Measurements from ENCODE around the gene EFCAB7. TPM values are rescaled to one million over a fixed set of nuclear protein-coding genes. Genes with fewer than 3 reads are reported as not detected.

EFCAB7 gene
- total RNA-seq, 1 experiment from 2014 or later = 9.6 TPM

DNA sequence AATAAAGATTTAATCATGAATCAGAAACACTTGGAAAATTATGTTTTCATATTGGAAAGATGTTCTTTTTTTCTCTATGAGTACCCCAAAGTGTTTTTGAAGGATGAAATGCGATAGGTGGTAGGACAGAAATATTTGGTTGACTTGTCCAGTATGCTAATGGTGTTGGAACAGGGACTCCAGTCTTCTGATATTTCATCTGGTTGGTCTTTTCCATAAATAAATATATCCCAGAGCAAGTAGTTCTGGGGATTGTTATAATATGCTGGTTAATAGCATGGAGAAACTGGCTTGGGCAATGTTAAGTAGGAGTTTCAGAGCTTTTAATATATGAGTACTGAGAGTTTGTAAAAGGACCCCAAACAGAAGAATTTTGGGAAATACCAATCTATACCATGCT lies 78.6 kb downstream of the EFCAB7 start:
- CTCF ChIA-PET = interaction anchor here (0.6 kb wide), 1 partner anchor 1733 kb away, joined by 3 read pairs; no protein-coding TSS in a partner anchor
- intact Hi-C loops (cut with micrococcal nuclease; ENCODE audit: unreplicated experiment) = no loop called here
- no TSS peak for BruUV-seq (replicated peaks)
- Mint-ChIP-seq H3K9me3 (ENCODE audit: low read depth, unreplicated experiment) (no peaks in the 10 kb centered on the region), H3K4me1 (ENCODE audit: low read depth, unreplicated experiment) (peaks cover 19% of the 10 kb centered on the region), H3K4me3 (ENCODE audit: low read depth, unreplicated experiment) (no peak overlapping the region), H3K36me3 (ENCODE audit: insufficient read depth, unreplicated experiment) (no peaks in the 10 kb centered on the region), H3K27ac (ENCODE audit: unreplicated experiment) (no peak overlapping the region), H3K27me3 (ENCODE audit: unreplicated experiment) (no peaks in the 10 kb centered on the region)
- no peak for DNase-seq
- TF ChIP-seq, protein P1, sequence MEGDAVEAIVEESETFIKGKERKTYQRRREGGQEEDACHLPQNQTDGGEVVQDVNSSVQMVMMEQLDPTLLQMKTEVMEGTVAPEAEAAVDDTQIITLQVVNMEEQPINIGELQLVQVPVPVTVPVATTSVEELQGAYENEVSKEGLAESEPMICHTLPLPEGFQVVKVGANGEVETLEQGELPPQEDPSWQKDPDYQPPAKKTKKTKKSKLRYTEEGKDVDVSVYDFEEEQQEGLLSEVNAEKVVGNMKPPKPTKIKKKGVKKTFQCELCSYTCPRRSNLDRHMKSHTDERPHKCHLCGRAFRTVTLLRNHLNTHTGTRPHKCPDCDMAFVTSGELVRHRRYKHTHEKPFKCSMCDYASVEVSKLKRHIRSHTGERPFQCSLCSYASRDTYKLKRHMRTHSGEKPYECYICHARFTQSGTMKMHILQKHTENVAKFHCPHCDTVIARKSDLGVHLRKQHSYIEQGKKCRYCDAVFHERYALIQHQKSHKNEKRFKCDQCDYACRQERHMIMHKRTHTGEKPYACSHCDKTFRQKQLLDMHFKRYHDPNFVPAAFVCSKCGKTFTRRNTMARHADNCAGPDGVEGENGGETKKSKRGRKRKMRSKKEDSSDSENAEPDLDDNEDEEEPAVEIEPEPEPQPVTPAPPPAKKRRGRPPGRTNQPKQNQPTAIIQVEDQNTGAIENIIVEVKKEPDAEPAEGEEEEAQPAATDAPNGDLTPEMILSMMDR (IDR thresholded peaks at IDR 0.05; ENCODE audit: unreplicated experiment) = no peak

DNA sequence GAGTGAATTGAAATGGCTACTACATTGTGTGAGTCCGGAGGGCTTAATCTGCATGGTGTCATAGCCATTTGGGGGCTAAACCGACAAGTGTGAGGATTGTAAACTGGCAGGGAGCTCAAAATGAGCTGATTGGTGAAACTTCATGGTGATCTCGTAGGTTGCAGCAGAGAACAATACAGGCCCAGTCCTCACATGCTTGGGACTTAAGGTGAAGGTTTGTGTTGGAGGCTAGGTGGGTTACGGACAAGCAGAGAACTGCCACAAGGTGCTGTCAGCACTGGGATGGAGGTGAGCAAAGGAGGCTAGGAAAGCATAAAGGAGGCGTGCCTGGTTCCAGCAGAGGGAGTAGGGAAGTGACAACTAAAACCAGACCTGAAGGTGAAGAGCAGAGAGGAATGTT lies 79.3 kb downstream of the EFCAB7 start:
- Mint-ChIP-seq H3K4me3 (ENCODE audit: low read depth, unreplicated experiment) (no peak overlapping the region), H3K9me3 (ENCODE audit: low read depth, unreplicated experiment) (no peaks in the 10 kb centered on the region), H3K27me3 (ENCODE audit: unreplicated experiment) (no peaks in the 10 kb centered on the region), H3K36me3 (ENCODE audit: insufficient read depth, unreplicated experiment) (no peaks in the 10 kb centered on the region), H3K4me1 (ENCODE audit: low read depth, unreplicated experiment) (peaks cover 15% of the 10 kb centered on the region), H3K27ac (ENCODE audit: unreplicated experiment) (no peak overlapping the region)
- no TSS peak for BruUV-seq (replicated peaks)
- TF ChIP-seq, protein P1 (IDR thresholded peaks at IDR 0.05; ENCODE audit: unreplicated experiment) = no peak
- no peak for DNase-seq
- CTCF ChIA-PET = interaction anchor here (0.6 kb wide), 1 partner anchor 1733 kb away, joined by 3 read pairs; no protein-coding TSS in a partner anchor
- intact Hi-C loops (cut with micrococcal nuclease; ENCODE audit: unreplicated experiment) = no loop called here

DNA sequence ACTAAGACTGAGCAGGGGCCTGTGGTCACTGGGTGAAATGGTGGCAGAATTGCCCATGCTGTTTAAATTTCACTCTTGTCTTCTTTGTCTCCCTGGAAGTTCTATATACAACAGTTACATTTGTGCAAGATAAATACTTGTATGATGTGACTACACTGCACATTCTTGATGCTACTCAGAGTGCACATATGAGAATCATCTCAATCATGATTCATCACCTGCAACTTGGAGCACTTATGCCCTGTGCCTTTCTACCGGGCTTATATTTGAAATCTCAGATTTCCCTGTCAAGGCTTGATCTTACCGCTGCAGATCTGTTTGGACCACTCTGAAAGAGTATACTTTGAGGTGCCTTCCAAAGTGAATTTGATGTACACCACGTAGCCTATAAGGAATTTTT lies 80.5 kb downstream of the EFCAB7 start:
- TF ChIP-seq, protein P1 (IDR thresholded peaks at IDR 0.05; ENCODE audit: unreplicated experiment) = no peak
- no TSS peak for BruUV-seq (replicated peaks)
- no peak for DNase-seq

DNA sequence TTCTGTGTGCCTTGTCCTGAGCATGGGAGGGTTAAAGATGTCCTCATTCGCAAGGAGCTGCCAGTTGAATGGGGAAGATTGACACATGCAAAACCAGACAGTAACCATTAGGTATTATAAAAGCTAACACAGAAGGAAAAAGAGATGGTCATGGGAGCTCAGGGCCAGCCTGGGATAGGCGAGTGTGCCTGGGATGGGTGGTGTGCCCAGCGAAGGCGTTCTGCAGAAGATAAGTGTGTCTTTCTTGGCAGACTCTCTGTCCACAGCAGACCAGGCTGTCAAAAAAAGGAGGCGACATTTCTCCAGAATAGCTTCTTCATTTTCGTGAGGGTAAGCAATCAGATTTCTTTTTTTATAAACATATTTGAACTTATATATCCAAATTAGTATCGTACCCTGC lies 84.0 kb downstream of the EFCAB7 start:
- no peak overlapping the region for H3K4me3 Mint-ChIP-seq (ENCODE audit: low read depth, unreplicated experiment)
- H3K4me1 Mint-ChIP-seq (ENCODE audit: low read depth, unreplicated experiment) = peaks cover 13% of the 10 kb centered on the region
- CTCF ChIA-PET = no interaction called here
- H3K27me3 Mint-ChIP-seq (ENCODE audit: unreplicated experiment) = no peaks in the 10 kb centered on the region
- TF ChIP-seq, protein P1 (IDR thresholded peaks at IDR 0.05; ENCODE audit: unreplicated experiment) = no peak
- DNase-seq = no peak
- H3K9me3 Mint-ChIP-seq (ENCODE audit: low read depth, unreplicated experiment) = no peaks in the 10 kb centered on the region
- intact Hi-C loops (cut with micrococcal nuclease; ENCODE audit: unreplicated experiment) = no loop called here
- BruUV-seq (replicated peaks) = no TSS peak
- H3K36me3 Mint-ChIP-seq (ENCODE audit: insufficient read depth, unreplicated experiment) = no peaks in the 10 kb centered on the region
- H3K27ac Mint-ChIP-seq (ENCODE audit: unreplicated experiment) = no peak overlapping the region

More for the DNA sequence above, 80.5 kb downstream of the EFCAB7 start:
- Mint-ChIP-seq H3K9me3 (ENCODE audit: low read depth, unreplicated experiment) (no peaks in the 10 kb centered on the region), H3K4me1 (ENCODE audit: low read depth, unreplicated experiment) (peaks cover 15% of the 10 kb centered on the region), H3K27me3 (ENCODE audit: unreplicated experiment) (no peaks in the 10 kb centered on the region), H3K4me3 (ENCODE audit: low read depth, unreplicated experiment) (no peak overlapping the region), H3K27ac (ENCODE audit: unreplicated experiment) (no peak overlapping the region), H3K36me3 (ENCODE audit: insufficient read depth, unreplicated experiment) (no peaks in the 10 kb centered on the region)
- intact Hi-C loops (cut with micrococcal nuclease; ENCODE audit: unreplicated experiment) = no loop called here
- CTCF ChIA-PET = no interaction called here
